Measurements from ENCODE around the gene QRSL1.

DNA sequence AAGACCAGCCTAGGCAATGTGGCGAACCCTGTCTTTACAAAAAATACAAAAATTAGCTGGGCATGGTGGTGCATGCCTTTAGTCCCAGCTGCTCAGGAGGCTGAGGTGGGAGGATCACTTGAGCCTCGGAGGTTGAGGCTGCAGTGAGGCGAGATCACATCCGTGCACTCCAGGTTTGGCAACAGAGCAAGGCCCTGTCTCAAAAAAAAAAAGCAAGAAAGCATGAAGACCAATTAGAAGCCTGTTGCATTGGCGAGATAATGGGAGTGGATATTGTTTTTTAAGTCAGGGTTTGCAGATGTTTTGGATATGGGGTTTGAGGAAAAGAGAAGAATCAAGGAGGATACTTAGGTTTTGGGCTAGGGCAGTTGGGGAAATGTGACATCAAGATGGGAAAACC is 5.2 kb downstream of the QRSL1 start:
- TF ChIP-seq POLR2A (IDR thresholded peaks at IDR 0.05; ENCODE audit: low read length) (no peak), GATA1 (IDR thresholded peaks at IDR 0.05; ENCODE audit: low read depth, low read length) (no peak)
